PC-9 (cell line): Measurements from ENCODE around the gene GMDS. TPM values are rescaled to one million over a fixed set of nuclear protein-coding genes. Genes with fewer than 3 reads are reported as not detected.
A peak's percentile ranks its signal among the peaks of the same experiment; 100 is the strongest.
"Not testable (repeated sequence)": the region's sequence is repeated elsewhere in the genome, so short reads cannot be mapped to it uniquely, and the experiment has no call there.

Source experiments
- BruUV-seq: library from RNA; stranded (reverse); fragments of 400-500 nt; replicated peaks from 2 replicates; lab custom pipeline; 2021; lab: Mats Ljungman, UMichigan
- CTCF ChIA-PET: fragments of 300-600 bp; sonication (Branson Sonifier 250); formaldehyde crosslinking; loops from one replicate; lab custom pipeline; 2022; ENCODE audit warnings: antibody characterized with exemption; lab: Charles Lee
- POLR2A ChIA-PET: fragments of 300-600 bp; sonication (Branson Sonifier 250); formaldehyde crosslinking; loops from one replicate; lab custom pipeline; 2022; ENCODE audit warnings: antibody characterized with exemption; ENCODE audit not compliant: unreplicated experiment; lab: Charles Lee
- DNase-seq, 2 experiments: peaks; one replicate each; pipeline versions ENCODE4 v3.0.0 to v3.0.0-alpha.2; 2015 to 2022; ENCODE audit warnings: mixed read lengths in 1 of 2
- H2AFZ ChIP-seq: fragments of 200-600 bp; sonication (generic); 2 replicates; pipeline ENCODE4 v1.8.1; 2017; ENCODE audit warnings: antibody characterized with exemption
- H3F3A ChIP-seq: fragments of 200-600 bp; sonication (generic); 2 replicates; pipeline ENCODE4 v1.8.1; 2017; ENCODE audit warnings: antibody characterized with exemption, mild to moderate bottlenecking, low read depth; ENCODE audit not compliant: insufficient read depth
- H3K27ac ChIP-seq: fragments of 200-600 bp; sonication (generic); 2 replicates; pipeline ENCODE4 v1.6.1; 2016; ENCODE audit warnings: mixed run types
- H3K27me3 ChIP-seq: fragments of 200-600 bp; sonication (generic); 2 replicates; pipeline ENCODE4 v1.6.1; 2016; ENCODE audit warnings: low read depth, mixed run types; ENCODE audit not compliant: insufficient read depth
- H3K36me3 ChIP-seq: fragments of 200-600 bp; sonication (generic); 2 replicates; pipeline ENCODE4 v1.6.1; 2016; ENCODE audit warnings: low read depth, mixed run types
- H3K4me1 ChIP-seq: fragments of 200-600 bp; sonication (generic); replicated peaks from 2 replicates; pipeline ENCODE4 v1.6.1; 2016; ENCODE audit warnings: mixed run types; ENCODE audit not compliant: insufficient read depth
- H3K4me2 ChIP-seq: fragments of 200-600 bp; sonication (generic); 2 replicates; pipeline ENCODE4 v1.6.1; 2017; ENCODE audit warnings: mixed run types
- H3K4me3 ChIP-seq: fragments of 200-600 bp; sonication (generic); 2 replicates; pipeline ENCODE4 v1.6.1; 2016; ENCODE audit warnings: mixed run types
- H3K79me2 ChIP-seq: fragments of 200-600 bp; sonication (generic); 2 replicates; pipeline ENCODE4 v1.6.1; 2017; ENCODE audit warnings: low read depth, mixed run types
- H3K9me2 ChIP-seq: fragments of 200-600 bp; sonication (generic); 2 replicates; pipeline ENCODE4 v1.8.1; 2017; ENCODE audit warnings: mild to moderate bottlenecking; ENCODE audit not compliant: insufficient read depth
- H3K9me3 ChIP-seq: fragments of 200-600 bp; sonication (generic); 2 replicates; pipeline ENCODE4 v1.8.1; 2016; ENCODE audit warnings: low read depth; ENCODE audit not compliant: insufficient read depth
- H4K20me1 ChIP-seq: fragments of 200-600 bp; sonication (generic); 2 replicates; pipeline ENCODE4 v1.8.1; 2017; ENCODE audit not compliant: insufficient read depth
- EZH2 ChIP-seq: fragments of 200-600 bp; sonication (generic); IDR thresholded peaks from 2 replicates; pipeline ENCODE4 v1.8.0; 2017; ENCODE audit warnings: antibody characterized with exemption, low read depth
- intact Hi-C: fragments of 100-400 bp; cut with micrococcal nuclease; formaldehyde crosslinking; loops from one replicate; pipeline ENCODE4 v1.10.0; 2022; ENCODE audit not compliant: unreplicated experiment
- total RNA-seq: library from RNA; stranded (reverse); gene quantifications from 2 replicates; pipeline ENCODE4 v1.2.3, GENCODE V29; 2021
- TF ChIP-seq, protein P1 (sequence below): fragments of 200-600 bp; sonication (generic); conservative IDR thresholded peaks from 2 replicates; pipeline ENCODE4 v1.6.1; 2017; ENCODE audit warnings: mixed run types, antibody characterized with exemption, mild to moderate bottlenecking, moderate library complexity

The GMDS gene
- total RNA-seq, 1 experiment from 2014 or later, result 30.1 TPM

DNA sequence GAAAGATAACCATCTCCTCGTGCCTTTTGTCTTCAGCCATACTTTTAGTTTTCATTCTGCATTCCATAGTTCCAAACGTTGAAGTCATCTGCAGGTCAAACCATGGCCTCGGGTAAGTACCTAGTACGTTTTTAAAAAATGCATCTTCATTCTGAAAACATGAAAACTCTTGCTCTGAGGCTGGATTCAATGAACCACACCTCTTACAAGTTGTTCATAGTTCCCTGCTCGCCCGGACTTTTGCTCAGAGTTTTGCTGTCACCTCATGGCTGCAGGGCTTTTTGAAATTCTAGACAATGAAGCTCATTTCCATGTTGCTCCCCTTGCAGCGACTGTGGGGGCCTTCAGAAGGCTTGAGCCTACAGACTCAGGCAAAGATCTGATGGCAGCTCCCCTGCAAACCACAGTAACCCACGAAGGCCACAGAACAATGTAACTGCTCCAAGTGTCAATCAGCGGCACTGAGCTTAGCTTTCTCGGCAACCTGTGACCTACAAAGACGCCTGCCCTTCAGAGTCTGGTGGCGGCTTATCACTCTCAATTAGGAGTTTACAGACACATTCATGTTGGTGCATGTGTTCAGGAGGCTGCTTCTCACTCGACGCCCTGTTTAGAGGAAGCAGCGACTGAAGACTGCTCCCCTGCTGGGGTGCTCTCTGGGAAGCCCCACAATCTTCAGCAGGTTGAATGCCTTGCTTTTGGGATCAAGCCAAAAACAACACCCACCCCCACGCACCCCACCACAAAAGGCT is 574.5 kb downstream of the GMDS start:
- Histone ChIP-seq H3K4me1 (peaks cover 16% of the 10 kb centered on the region), H4K20me1 (no peaks in the 10 kb centered on the region), H3K4me3 (no peak overlapping the region), H3K79me2 (no peaks in the 10 kb centered on the region), H3K4me2 (peak overlapping the region; percentile 41), H3K27me3 (no peaks in the 10 kb centered on the region), H3K27ac (peak overlapping the region; percentile 73), H2AFZ (no peak overlapping the region), H3K9me3 (no peaks in the 10 kb centered on the region), H3K36me3 (no peaks in the 10 kb centered on the region), H3F3A (peaks cover 9% of the 10 kb centered on the region), H3K9me2 (no peaks in the 10 kb centered on the region)
- DNase-seq, result peak; percentile 69 to 88
- TF ChIP-seq EZH2, result no peak
- TF ChIP-seq, protein P1, sequence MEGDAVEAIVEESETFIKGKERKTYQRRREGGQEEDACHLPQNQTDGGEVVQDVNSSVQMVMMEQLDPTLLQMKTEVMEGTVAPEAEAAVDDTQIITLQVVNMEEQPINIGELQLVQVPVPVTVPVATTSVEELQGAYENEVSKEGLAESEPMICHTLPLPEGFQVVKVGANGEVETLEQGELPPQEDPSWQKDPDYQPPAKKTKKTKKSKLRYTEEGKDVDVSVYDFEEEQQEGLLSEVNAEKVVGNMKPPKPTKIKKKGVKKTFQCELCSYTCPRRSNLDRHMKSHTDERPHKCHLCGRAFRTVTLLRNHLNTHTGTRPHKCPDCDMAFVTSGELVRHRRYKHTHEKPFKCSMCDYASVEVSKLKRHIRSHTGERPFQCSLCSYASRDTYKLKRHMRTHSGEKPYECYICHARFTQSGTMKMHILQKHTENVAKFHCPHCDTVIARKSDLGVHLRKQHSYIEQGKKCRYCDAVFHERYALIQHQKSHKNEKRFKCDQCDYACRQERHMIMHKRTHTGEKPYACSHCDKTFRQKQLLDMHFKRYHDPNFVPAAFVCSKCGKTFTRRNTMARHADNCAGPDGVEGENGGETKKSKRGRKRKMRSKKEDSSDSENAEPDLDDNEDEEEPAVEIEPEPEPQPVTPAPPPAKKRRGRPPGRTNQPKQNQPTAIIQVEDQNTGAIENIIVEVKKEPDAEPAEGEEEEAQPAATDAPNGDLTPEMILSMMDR, result no peak
- CTCF ChIA-PET, result interaction anchor here (0.6 kb wide), 1 partner anchor 40 kb away, joined by 3 read pairs; no protein-coding TSS in a partner anchor
- intact Hi-C loops, result loop anchor here (1.0 to 2.0 kb wide), 4 partner anchors 8 to 64 kb away; no protein-coding TSS in a partner anchor
- BruUV-seq, result no TSS peak
- POLR2A ChIA-PET, result interaction anchor here (0.5 to 0.9 kb wide), 5 partner anchors 9 to 681 kb away, joined by 3 to 9 read pairs (median 4); no protein-coding TSS in a partner anchor

DNA sequence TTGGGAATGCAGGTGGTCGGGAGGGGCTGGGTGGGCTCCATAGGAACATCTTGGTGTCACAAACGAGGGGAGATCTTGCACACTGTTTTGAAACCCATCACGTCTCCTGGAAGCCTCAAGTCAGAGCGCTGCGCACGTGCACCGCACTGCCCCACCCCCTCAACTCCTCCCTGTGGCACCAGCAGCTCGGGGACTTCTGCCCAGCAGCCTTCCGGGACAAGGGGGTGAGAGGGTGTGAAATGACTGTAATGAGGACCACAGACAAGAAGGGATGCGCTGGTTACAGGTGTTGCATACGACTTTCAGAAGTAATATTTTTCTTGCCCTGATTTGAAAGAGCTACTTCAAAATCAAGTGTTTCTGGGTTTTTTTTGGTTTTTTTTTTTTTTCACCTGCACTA is 575.4 kb downstream of the GMDS start:
- Histone ChIP-seq H3K27me3 (no peaks in the 10 kb centered on the region), H3K4me2 (peak overlapping the region; percentile 41), H3K9me2 (no peaks in the 10 kb centered on the region), H4K20me1 (no peaks in the 10 kb centered on the region), H3K4me3 (no peak overlapping the region), H3F3A (peaks cover 9% of the 10 kb centered on the region), H2AFZ (no peak overlapping the region), H3K9me3 (no peaks in the 10 kb centered on the region), H3K27ac (peak overlapping the region; percentile 73), H3K4me1 (peaks cover 16% of the 10 kb centered on the region), H3K36me3 (no peaks in the 10 kb centered on the region), H3K79me2 (no peaks in the 10 kb centered on the region)
- intact Hi-C loops, result loop anchor here (1.0 to 2.0 kb wide), 4 partner anchors 9 to 63 kb away; no protein-coding TSS in a partner anchor
- no TSS peak for BruUV-seq
- ChIA-PET POLR2A (no interaction called here), CTCF (no interaction called here)
- TF ChIP-seq, protein P1, result no peak
- TF ChIP-seq EZH2, result no peak
- DNase-seq, result no peak

DNA sequence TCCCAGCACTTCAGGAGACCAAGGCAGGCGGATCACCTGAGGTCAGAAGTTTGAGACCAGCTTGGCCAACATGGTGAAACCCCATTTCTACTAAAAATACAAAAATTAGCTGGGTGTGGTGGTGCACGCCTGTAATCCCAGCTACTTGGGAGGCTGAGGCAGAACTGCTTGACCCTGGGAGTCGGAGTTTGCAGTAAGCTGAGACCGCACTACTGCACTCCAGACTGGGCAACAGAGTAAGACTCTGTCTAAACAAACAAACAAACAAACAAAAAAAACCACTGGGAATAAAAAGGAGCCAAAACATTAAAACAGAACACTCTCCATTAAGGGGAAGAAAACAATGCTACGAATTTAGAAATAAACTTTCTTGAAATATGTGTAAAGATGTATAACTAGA is 576.9 kb downstream of the GMDS start:
- H3F3A ChIP-seq, H3K27me3 ChIP-seq, H3K36me3 ChIP-seq, H3K27ac ChIP-seq, H3K4me2 ChIP-seq, CTCF ChIA-PET, H2AFZ ChIP-seq, H3K4me3 ChIP-seq, H3K9me2 ChIP-seq, intact Hi-C loops, BruUV-seq, DNase-seq, H3K79me2 ChIP-seq, H3K9me3 ChIP-seq, H4K20me1 ChIP-seq, POLR2A ChIA-PET: not testable (repeated sequence)
- peaks cover 16% of the 10 kb centered on the region for H3K4me1 ChIP-seq
